GM18517 (cell line): Measurements from ENCODE around the gene CDKAL1.
"Not testable (repeated sequence)": the region's sequence is repeated elsewhere in the genome, so short reads cannot be mapped to it uniquely, and the experiment has no call there.

Experiments
- ATAC-seq: cut with Tn5 transposase; IDR thresholded peaks from one replicate; pipeline ENCODE4 v1.9.1; 2021; ENCODE audit warnings: mild to moderate bottlenecking, moderate library complexity; ENCODE audit not compliant: unreplicated experiment

Gene CDKAL1

DNA sequence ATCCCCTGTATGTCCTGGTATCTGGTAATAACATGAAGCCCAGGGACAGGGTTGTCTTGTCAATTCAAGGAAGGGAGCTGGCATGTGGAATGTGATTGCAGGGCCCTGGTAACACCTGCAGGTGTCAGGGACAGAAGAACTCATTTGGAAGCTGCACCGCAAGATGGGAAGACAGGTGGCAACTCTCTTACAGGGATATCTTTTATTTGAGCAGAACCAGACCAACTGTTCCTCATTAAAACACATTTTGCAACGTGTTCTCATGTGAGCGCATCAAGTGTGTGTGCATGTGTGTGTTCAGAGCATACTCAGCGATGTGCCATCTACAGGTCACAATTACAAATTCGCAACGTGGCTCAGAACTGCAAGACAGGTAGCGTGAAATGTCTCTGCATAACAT, 688.4 kb downstream of the CDKAL1 start:
- no peak for ATAC-seq

DNA sequence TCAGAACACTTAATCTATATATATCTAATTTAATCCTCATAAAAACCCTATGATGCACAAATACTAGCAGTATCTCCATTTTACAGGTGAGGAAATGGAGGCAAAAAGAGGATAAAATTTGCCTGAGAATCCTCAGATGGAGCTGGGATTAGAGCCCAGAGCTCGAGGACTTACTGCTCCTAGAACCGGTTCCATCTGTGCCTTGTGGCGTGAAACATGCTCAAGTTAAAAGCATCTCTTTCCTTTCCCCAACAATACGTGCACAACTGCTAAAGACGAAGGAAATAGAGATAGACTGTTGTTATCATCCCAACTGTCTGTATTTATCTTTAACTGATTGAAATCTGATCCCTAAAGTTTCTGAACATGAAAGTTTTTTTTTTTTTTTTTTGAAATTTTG, 691.7 kb downstream of the CDKAL1 start:
- no peak for ATAC-seq

DNA sequence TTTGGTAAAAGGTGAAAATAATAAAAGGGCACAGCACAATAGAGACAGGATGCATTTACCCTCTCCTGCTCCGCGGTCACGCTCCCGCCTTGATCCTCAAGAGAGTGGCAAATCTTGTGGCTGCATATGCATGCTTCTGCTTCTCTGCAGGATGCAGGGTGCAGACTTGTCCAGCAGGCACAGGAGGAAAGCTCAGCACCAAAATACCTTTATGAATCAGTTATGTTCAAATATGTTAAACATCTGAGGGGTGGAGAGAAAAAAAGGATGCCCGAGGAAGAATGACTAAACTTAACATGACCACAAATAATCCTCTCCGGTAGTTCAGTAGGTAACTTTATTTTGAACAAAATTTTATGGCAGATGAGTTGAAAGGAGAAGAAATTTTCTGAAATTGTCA, 693.2 kb downstream of the CDKAL1 start:
- ATAC-seq, result no peak

DNA sequence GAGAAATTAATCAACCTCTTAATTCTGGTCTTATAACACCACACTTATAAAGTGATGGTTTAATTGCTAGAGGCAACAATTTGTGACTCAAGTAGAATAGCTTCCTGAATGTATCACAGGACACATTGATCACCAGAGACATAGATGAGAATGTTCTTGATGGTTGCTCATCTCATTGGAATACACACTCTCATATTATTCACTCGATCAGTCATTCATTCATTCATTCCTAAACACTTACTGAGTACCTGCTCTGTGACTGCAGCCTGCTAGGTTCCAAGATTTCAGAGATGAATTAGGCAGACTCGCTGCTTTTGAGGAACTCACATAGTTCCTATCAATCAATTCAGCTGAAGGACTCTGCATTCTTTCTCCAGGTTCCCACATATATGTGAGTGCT, 694.2 kb downstream of the CDKAL1 start:
- no peak for ATAC-seq

DNA sequence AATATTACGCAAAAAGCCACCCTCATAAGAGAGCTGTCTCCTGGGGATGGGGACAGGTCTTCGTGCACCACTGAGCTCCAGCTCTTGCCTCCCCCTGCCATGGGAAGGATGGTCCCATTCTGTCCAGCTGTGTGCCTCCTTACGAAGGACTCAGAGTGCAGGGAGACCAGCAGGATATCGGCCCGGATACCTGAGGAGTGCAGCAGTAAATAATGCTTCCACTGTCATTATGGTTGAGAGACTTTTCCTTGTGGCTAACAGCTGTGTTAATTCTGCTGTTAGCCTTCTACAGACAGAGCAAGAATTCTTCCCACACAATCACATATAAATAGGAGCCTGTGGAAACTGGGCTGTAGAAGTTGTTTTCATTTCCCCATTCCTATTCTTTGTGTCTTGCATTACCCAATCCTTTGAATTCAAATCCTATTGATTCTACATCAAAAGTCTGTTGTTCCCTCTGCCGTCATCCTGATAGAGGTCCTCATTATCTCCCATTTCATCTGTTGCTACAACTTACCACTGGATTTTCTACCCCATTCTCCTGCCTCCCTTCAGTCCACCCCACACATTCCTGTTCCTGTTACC, 694.7 kb downstream of the CDKAL1 start:
- no peak for ATAC-seq

DNA sequence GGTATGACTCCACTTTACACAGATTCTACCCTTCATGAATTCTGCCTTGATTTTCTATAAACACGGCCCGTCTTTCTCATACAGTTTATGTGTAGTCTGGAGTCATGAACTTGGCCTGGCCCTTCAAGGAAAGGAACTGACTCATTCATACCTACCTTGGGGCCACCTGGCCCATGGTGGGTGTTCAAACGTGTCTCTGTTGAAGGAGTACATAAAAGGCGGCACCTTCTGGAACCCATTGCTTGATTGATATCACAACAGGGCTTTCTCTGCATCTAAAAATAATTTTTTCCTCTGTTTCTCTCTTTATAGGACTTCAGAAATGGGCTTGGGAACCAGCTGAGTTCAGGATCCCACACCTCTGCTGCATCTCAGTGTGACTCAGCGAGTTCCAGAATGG, 696.3 kb downstream of the CDKAL1 start:
- no peak for ATAC-seq

DNA sequence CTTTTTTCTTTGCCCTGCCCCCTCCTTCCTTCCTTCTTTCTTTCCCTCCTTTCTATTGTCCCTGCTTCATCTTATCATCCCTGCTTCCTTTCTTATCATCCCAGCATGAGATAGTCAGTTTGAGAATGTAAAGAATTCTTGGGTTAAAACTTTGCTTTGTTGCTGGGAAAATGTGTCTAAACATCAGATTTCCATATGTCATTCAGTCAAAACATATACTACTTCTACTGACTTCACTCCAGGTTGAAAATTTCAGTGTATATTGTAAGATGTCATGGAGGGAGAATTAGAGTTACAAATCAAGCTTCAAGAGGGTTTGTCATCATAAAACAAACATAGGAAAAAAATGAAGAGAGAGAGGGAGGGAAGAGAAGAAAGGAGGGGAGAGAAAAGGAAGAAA, 700.9 kb downstream of the CDKAL1 start:
- ATAC-seq, result no peak

DNA sequence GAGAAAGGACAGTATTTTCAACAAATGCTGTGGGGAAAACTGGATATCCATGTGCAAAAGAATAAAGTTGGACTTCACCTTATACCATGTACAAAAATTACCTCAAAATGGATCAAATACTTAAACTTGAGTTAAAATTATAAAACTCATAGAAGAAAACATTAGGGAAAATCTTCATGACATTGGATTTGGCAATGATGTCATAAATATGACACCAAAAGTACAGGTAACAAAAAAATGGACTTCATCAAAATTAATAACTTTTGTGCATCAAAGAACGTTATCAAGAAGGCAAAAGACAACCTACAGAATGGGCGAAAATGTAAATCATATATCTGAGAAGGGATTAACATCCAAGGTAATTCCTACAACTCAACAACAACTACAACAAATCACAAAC, 704.0 kb downstream of the CDKAL1 start:
- no peak for ATAC-seq

DNA sequence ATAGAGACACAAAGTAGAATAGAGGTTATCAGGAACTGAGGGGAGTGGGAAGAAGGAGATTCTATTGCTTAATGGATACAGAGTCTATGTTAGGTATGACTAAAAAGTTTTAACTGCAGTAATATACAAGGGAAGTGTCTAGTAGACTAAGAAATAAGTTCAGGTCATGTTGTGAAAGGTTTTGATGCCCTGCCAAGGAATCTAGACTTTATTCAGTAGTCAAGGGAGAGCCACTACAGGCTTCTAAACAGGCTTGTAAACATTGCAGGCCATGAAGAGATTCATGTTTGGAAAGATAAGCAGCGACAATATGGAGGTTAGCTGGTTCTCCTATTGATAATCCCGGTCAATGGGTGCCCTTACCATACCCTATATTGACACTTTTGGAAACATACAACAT, 706.5 kb downstream of the CDKAL1 start:
- ATAC-seq, result no peak

DNA sequence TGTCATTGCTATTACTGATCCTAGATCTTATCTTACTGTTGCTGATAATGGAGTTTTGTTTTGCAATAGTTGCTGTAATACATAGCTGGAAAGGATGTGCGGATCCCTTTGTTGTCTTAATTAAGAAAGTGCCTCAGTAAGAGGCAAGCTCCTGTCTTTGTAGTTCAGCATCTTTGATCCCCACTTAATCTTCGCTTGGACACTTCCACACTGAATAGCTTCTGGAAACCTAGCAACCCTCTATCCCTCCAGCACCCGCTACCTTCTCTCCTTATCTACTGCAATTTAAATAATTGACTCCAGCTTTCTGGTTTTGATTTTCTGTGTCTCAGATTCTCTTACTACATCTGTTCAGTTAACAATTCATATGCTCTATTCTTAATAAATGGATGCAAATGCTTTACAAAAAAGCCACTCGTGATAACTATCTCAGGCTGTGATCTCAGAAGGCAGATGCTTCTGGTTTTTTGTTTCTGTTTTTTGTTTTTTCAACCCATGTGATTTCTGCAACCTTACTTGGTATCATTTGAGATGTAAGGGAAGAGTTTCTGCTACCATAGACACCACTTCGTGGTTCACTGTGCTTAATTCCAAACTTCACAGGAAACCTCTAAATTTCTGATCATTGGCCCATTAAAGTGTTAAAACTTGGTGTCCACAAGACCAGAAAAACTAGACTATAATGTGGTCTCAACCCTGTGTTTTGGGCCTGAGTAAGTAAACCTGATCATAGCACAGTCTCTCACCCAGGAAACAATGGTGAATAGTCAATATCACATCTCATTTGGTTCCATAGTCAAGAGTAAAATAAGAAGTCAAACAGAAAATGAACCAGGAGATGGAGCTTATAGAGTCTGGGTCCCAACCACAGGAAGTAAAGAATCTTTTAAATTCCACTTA, 707.2 kb downstream of the CDKAL1 start:
- ATAC-seq, result no peak

DNA sequence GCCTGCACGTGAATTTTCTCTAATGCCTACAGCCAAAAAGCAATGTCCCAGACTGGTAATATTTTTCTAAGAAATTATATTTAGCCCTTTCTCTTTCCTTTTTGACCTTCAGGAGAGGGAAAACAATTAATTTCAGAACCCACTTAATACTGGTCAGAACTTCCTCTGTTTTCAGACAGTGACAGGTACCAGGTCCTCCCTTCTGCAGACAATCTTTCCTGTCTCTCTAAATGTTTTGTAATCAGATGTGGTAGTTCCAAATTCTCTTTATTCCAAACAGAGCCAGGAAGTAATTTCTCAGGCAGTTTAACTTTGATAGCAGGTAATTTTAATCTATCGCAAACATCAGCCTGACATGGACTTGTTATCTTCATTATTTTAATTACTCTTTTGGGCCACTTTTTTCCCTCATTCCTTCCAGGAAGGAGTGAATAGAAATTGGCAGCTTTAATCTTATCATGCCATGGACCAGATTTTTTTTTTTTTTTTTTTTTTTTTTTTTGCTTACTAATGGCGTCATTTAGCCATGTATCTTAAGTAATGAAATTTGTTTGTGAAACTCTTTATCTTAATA, 710.7 kb downstream of the CDKAL1 start:
- no peak for ATAC-seq

DNA sequence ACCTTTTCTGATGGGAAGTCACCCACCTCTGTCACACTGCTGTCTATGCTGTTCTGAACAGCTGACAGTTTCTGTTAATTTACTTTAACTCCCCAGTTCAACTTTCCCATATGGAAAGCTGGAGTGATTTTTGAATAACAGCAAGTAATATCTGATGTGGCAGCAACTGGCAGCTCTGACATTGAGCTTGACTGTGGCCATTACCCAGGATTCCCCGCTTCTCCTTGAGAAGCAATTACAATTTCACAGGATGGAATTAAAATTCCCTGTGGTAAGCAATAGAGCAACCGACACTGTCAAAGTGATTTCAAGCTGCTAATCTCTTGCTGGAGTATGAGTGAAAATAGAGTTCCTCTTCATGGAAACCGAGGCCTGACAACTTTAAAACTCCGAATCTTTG, 711.2 kb downstream of the CDKAL1 start:
- ATAC-seq, result no peak

DNA sequence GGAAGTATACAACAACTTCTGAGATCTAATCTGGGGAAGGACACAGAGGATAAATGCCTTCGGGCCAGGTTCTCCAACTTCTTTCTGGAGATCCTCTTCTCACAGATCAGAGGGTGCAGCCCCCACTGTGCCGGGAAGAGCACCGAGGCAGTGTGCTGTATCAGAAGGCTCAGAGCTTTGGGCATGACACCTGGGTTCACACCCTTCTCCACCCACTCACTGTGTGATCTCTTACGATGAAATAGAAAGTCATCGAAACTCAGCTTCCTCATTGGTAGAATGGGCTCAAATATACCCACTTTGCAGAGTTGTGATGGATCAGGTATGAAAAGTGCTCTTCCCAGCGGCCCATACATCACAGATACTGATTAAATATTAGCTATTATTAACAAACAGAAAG, 711.8 kb downstream of the CDKAL1 start:
- no peak for ATAC-seq

DNA sequence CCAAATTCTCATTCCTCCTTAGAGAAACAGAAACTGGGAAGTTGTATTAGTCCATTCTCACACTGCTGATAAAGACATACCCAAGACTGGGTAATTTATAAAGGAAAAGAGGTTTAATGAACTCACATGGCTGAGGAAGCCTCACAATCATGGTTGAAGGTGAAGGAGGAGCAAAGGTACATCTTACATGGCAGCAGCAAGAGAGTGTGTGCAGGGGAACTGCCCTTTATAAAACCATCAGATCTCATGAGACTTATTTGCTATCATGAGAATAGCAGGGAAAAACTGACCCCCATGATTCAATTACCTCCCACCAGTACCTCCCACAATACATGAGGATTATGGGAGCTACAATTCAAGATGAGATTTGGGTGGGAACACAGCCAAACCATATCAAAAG, 720.2 kb downstream of the CDKAL1 start:
- not testable (repeated sequence) for ATAC-seq

DNA sequence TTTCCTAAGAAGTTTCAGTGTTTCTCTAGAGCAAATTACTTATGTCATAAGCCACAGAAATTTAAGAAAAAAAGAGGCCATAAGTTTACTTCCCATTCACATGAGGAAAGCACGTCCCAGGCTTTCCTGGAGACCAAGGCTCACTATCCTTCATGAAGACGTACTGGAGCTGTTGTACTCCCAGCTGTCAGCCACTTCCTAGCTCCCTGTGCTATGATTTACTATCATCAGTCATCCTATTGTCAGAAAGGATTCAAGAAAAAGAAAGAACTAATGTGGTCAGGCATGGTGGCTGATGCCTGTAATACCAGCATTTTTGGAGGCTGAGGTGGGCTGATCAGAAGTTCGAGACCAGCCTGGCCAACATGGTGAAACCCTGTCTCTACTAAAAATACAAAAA, 721.9 kb downstream of the CDKAL1 start:
- no peak for ATAC-seq

DNA sequence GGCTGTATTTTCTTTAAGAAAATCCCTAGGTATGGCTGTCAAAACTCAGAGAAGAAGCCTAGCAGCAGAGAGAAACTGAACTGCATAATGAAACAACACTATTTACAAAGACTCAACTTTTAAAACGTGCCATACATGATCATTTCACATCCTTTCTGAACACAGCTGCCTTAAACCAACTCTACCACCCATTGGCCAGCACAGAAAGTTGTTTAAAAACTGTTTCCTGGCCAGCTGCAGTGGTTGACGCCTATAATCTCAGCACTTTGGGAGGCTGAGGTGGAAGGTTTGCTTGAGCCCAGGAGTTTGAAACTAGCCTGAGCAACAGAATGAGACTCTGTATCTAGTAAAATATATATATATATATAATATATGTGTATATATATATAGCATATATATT, 722.9 kb downstream of the CDKAL1 start:
- no peak for ATAC-seq

DNA sequence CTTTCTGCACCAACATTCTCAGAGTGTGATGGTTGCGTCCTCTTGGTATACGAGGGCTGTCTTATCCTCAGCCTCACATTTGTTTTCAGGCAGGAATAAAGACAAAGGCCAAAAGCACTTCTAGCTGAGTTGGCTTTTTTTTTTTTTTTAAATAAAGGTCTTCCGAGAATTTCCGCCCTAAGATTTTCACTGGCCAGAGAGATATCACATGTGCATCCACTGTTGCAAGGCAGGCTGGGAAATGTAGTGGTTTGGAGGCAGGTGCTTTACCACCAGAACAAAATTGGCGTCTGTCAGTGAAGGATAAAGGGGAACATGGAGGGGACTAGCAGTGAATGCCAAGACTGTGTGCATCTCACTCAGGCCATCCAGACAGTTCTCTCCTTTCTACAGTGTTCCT, 724.4 kb downstream of the CDKAL1 start:
- ATAC-seq, result no peak

DNA sequence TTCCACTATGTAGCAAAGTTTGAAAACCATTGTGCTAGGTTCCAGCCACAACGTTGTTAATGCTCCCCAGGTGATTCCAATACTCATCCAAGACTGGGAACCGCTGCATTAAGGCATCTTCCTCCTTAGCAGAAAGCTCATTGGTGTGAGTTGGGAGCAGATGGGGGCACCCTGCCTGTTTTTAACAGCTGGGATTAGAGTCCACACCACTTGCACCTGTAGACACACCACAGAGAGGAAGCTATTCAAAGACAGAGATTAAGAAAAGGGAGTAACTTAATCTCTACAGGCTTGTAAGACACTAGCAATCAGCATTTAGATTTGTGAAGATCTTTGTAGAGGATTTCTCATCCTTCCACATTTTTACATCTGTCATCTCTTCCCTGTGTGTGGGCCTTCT, 725.4 kb downstream of the CDKAL1 start:
- no peak for ATAC-seq

DNA sequence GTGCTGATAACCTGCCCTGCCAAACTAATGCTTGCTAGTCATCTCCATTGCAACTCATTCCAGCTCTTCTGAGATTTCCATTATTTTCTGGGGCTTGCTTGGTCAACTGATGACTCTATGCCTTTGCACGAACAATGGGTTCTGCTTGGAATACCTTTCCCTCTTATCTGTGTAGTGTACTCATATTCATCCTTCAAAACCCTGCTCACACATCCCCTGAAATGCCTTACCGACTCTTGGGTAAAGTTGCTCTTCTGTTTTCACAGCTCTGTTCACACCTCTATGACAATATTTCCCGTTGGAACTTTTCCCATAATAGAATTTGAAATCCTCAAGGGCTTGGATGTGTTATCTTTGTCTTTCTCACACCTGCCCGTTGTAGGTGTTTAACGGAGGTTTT, 728.2 kb downstream of the CDKAL1 start:
- ATAC-seq, result no peak

DNA sequence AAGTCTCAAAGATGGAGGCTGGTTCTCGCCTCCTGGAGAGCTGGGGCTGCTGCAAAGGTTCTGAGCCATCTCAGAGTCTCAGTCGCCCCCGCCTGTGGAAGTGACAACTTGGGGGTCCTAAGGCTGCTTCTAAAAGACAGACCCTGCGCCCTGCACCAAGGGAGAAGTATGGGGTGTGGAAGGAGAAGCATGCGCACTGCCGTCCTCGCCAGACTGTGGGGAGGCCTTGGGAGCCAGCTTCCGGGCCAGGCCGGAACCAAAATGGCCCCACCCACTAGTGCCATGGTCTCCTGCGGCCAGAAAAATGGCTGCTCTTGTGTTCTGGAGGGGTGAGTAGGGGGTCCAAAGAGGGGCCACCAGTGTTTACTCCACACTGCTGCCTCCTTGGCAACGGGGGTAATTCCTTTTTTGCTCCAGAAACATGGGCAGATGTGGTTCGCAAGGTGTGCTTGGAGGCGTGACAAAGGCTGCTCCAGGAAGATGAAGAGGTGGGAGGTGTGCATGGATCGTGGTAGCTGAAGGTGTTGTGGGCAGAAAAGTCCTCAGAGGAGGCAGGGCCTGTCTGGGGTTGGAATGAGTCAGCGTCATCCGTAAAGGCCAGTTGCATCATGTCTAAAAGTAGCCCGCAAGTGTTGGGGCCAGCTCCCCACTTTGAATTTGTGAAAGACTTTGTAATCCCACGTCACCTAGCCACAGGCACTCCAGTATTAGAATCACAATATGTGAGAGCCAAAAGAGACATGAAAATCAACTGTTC, 729.5 kb downstream of the CDKAL1 start:
- ATAC-seq, result no peak

DNA sequence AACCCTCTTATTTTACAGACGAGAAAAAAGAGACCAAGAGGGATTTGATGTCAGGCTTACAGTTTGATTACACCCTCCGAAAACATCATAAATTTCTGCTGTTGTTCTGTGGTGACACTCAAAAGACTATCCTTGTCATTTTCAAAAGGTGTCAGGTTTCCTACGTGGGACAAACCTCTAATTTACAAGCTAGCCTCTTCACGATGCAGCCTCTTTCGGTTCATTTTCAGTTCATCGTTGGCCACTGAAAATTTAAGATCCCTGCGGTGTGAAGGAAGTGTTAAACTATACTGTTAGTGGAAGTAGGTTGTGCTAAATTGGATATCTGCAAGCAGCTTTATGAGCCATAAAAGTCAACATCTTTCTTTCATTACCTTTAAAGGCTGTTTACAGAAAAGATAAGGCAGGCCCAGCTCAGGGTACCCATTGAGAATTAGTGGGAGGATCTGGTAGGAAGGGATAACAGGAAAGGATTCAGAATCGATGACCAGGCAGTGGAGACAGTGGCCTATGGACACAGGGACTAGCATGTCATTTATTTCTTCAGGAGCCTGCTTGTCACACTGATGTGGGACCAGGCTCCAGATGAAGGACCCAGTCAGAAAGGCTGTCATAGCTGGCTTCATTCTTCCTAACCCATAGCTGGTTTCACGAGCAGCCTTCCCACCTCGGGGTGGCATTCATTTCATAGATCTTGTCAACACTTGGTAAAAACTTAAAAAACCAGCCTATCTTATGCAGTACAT, 730.2 kb downstream of the CDKAL1 start:
- no peak for ATAC-seq
